Left ventricle myocardium inferior (tissue), 1 donor: Measurements from ENCODE around the gene PLEKHM2. TPM values are rescaled to one million over a fixed set of nuclear protein-coding genes. Genes with fewer than 3 reads are reported as not detected.

Experiments used
- DNase-seq: peaks from one replicate; pipeline ENCODE4 v3.0.0-alpha.2; 2020
- H3K27ac ChIP-seq: fragments of 200-600 bp; replicated peaks from 2 replicates; pipeline ENCODE4 v1.8.0; 2021
- H3K27me3 ChIP-seq: fragments of 200-600 bp; 2 replicates; pipeline ENCODE4 v1.8.0; 2021; ENCODE audit warnings: low read depth
- H3K36me3 ChIP-seq: fragments of 200-600 bp; 2 replicates; pipeline ENCODE4 v1.8.0; 2021
- H3K4me1 ChIP-seq: fragments of 200-600 bp; 2 replicates; pipeline ENCODE4 v1.8.0; 2021
- H3K4me3 ChIP-seq: fragments of 200-600 bp; 2 replicates; pipeline ENCODE4 v1.8.0; 2021; ENCODE audit warnings: mild to moderate bottlenecking, moderate library complexity
- H3K9me3 ChIP-seq: fragments of 200-600 bp; replicated peaks from 2 replicates; pipeline ENCODE4 v1.8.0; 2021
- intact Hi-C: fragments of 100-400 bp; cut with micrococcal nuclease; formaldehyde crosslinking; loops from one replicate; pipeline ENCODE4 v1.11.0; 2022
- long read RNA-seq: library from polyadenylated mRNA; unstranded; transcript quantifications from one replicate; pipeline ENCODE4 v2.0.0, GENCODE V29; 2021
- total RNA-seq: library from RNA; stranded (reverse); fragmentation: NEBNext Ultra II Directional; extraction: Animal tissue kit (Norgen Biotek cat#: 25700); gene quantifications from one replicate; pipeline ENCODE4 v1.2.1, GENCODE V29; 2021
- TF ChIP-seq, protein P1 (sequence below): fragments of 200-600 bp; IDR thresholded peaks from 2 replicates; pipeline ENCODE4 v1.8.0; 2021; ENCODE audit warnings: antibody characterized with exemption, mild to moderate bottlenecking, borderline replicate concordance
- donor health status: DM: no; HTN: yes; CAD: no; lungs with severe emphysema.

The PLEKHM2 gene, protein sequence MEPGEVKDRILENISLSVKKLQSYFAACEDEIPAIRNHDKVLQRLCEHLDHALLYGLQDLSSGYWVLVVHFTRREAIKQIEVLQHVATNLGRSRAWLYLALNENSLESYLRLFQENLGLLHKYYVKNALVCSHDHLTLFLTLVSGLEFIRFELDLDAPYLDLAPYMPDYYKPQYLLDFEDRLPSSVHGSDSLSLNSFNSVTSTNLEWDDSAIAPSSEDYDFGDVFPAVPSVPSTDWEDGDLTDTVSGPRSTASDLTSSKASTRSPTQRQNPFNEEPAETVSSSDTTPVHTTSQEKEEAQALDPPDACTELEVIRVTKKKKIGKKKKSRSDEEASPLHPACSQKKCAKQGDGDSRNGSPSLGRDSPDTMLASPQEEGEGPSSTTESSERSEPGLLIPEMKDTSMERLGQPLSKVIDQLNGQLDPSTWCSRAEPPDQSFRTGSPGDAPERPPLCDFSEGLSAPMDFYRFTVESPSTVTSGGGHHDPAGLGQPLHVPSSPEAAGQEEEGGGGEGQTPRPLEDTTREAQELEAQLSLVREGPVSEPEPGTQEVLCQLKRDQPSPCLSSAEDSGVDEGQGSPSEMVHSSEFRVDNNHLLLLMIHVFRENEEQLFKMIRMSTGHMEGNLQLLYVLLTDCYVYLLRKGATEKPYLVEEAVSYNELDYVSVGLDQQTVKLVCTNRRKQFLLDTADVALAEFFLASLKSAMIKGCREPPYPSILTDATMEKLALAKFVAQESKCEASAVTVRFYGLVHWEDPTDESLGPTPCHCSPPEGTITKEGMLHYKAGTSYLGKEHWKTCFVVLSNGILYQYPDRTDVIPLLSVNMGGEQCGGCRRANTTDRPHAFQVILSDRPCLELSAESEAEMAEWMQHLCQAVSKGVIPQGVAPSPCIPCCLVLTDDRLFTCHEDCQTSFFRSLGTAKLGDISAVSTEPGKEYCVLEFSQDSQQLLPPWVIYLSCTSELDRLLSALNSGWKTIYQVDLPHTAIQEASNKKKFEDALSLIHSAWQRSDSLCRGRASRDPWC
- 90.3 TPM for total RNA-seq
- long read RNA-seq, full-length matches to known transcripts = 63 of 248 reads
- long read RNA-seq, partial matches to known transcripts = 159 of 248 reads
- long read RNA-seq, other reads (novel, unspliced or antisense) = 26 of 248 reads

DNA sequence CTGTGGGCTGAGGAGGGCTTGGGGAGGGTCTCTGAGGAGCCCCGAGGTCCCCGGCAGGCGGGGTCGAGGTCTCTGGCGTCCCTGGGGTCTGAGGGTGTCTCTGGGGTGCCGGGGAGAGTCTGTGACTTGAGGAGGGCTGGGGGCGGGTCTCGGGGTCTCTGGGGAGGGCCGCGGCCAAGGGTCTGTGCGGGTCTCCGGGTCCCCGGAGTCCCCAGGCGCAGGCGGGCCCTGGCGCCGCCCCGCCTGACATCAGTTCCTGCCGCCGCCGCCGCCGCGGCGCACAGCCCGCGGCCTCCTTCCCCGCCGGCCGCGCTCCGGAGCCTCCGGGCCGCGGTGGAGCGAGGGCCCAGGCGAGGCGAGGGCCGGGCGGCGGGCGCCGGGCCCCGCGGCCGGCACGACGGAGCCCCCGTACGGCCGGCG lies at the start of gene PLEKHM2:
Gene PLEKHM2, plus strand, starts transcription at position 279 of the 420 bp plus-strand sequence. CDS start 239 bp downstream, outside the sequence.
- Histone ChIP-seq H3K27ac (peak within 1 kb of the TSS; percentile 94), H3K4me1 (peaks cover 61% of the 10 kb centered on the region), H3K27me3 (no peaks in the 10 kb centered on the region), H3K4me3 (peak within 1 kb of the TSS; percentile 88), H3K9me3 (no peaks in the 10 kb centered on the region), H3K36me3 (no peaks in the 10 kb centered on the region)
- intact Hi-C loops = no loop called here
- TF ChIP-seq, protein P1, sequence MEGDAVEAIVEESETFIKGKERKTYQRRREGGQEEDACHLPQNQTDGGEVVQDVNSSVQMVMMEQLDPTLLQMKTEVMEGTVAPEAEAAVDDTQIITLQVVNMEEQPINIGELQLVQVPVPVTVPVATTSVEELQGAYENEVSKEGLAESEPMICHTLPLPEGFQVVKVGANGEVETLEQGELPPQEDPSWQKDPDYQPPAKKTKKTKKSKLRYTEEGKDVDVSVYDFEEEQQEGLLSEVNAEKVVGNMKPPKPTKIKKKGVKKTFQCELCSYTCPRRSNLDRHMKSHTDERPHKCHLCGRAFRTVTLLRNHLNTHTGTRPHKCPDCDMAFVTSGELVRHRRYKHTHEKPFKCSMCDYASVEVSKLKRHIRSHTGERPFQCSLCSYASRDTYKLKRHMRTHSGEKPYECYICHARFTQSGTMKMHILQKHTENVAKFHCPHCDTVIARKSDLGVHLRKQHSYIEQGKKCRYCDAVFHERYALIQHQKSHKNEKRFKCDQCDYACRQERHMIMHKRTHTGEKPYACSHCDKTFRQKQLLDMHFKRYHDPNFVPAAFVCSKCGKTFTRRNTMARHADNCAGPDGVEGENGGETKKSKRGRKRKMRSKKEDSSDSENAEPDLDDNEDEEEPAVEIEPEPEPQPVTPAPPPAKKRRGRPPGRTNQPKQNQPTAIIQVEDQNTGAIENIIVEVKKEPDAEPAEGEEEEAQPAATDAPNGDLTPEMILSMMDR = no peak
- DNase-seq = peak; percentile 58

DNA sequence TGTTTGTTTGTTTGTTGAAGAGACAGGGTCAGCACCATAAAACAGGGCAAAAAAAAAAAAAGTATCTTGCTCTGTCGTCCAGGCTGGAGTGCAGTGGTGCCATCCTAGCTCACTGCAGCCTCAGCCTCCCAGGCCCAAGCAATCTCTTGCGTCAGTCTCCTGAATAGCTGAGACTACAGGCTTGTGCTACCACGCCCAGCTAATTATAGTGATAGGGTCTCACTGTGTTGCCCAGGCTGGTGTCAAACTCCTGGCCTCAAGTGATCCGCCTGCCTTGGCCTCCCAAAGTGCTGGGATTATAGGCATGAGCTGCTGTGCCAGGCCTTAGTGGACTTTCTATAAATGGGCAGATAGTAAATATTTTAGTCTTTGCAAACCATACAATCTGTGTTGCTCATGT lies 47.7 kb upstream of the PLEKHM2 start:
- H3K27me3 ChIP-seq = no peaks in the 10 kb centered on the region
- H3K4me3 ChIP-seq = no peak overlapping the region
- intact Hi-C loops = no loop called here
- H3K4me1 ChIP-seq = no peaks in the 10 kb centered on the region
- TF ChIP-seq, protein P1 = no peak
- no peak overlapping the region for H3K27ac ChIP-seq
- DNase-seq = no peak
- H3K9me3 ChIP-seq = no peaks in the 10 kb centered on the region
- H3K36me3 ChIP-seq = peaks cover 98% of the 10 kb centered on the region

DNA sequence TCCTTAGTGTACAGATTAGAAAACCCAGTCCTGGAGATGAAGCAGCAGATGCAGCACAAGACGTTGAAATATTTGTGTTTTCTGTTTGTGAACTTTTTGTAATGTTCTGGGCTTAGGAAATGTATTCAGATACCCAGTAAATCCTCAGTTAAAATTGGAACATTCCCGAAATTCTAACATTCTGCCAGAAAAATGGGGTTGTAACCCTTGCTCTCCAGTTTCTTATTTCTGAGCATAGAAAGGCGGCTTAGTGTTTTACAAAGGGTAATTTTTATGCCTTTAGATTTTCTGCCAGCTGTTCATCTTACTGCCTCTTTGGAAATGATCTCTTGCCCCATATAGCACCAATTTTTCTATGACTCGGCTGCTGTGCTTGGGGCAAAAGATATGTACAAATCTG lies 46.3 kb upstream of the PLEKHM2 start:
- Histone ChIP-seq H3K27ac (no peak overlapping the region), H3K27me3 (no peaks in the 10 kb centered on the region), H3K4me3 (no peak overlapping the region), H3K9me3 (no peaks in the 10 kb centered on the region), H3K36me3 (peaks cover 98% of the 10 kb centered on the region), H3K4me1 (no peaks in the 10 kb centered on the region)
- intact Hi-C loops = no loop called here
- no peak for DNase-seq
- TF ChIP-seq, protein P1 = no peak

DNA sequence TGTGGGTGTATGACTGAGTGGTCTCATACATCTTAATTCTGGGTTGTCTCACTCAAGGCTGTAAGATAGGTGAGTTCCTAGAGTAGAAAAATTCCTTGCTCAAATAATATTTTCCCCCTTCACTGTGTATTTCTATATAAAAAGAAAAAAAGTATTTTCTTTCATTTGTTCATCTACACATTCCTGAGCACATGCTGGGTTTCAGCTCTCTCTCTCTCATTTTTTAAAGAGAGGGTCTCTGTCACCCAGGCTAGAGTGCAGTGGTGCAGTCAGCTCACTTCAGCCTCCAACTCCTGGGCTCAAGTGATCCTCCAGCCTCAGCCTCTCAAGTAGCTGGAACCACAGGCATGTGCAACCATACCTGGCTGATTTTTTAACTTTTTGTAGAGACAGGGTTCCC lies 44.9 kb upstream of the PLEKHM2 start:
- Histone ChIP-seq H3K4me1 (no peaks in the 10 kb centered on the region), H3K4me3 (no peak overlapping the region), H3K9me3 (no peaks in the 10 kb centered on the region), H3K27me3 (no peaks in the 10 kb centered on the region), H3K27ac (no peak overlapping the region), H3K36me3 (peaks cover 99% of the 10 kb centered on the region)
- DNase-seq = no peak
- TF ChIP-seq, protein P1 = no peak
- intact Hi-C loops = no loop called here

DNA sequence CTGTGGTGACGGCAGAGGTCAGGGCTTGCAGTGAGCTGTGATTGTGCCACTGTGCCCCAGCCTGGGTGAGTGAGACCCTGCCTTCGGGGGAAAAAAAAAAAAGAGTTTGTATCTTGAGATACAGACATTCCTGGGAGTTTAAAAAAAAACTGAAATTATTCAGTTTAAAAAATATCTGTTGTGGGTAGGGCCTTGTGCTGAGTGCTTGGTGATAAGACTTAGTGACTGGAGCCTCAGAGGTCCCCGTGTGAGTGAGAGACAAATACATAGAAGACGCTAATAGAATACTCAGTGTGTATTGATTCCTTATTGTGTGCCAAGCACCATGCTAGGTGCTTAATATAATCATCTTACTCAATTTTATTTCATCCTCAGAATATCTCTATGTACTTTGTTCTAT lies 44.2 kb upstream of the PLEKHM2 start:
- DNase-seq = no peak
- TF ChIP-seq, protein P1 = no peak
- Histone ChIP-seq H3K36me3 (peaks cover 97% of the 10 kb centered on the region), H3K27ac (no peak overlapping the region), H3K9me3 (no peaks in the 10 kb centered on the region), H3K4me1 (no peaks in the 10 kb centered on the region), H3K4me3 (no peak overlapping the region), H3K27me3 (no peaks in the 10 kb centered on the region)
- intact Hi-C loops = no loop called here
